Mucosa of gallbladder (tissue), 1 donor: ENCODE results near the gene HGFAC. TPM values are rescaled to one million over a fixed set of nuclear protein-coding genes. Genes with fewer than 3 reads are reported as not detected.
"Not testable (repeated sequence)": the region's sequence is repeated elsewhere in the genome, so short reads cannot be mapped to it uniquely, and the experiment has no call there.

Source experiments
- DNase-seq: peaks from one replicate; pipeline ENCODE4 v3.0.0-alpha.2; 2020; ENCODE audit warnings: low spot score
- total RNA-seq: library from RNA; stranded (reverse); gene quantifications from one replicate; pipeline ENCODE4 v1.2.1, GENCODE V29; 2021
- donor health status: DM: no; HTN: no; CAD: no.

The HGFAC gene
- total RNA-seq, 1 donor from 2014 or later = 1.9 TPM

- no peak for DNase-seq
Observed at GRCh38 chr4:3442959-3443749, 1.4 kb downstream of the HGFAC start.

GRCh38 chr4:3443750-3444309 is 2.1 kb downstream of the HGFAC start:
- DNase-seq = no peak

DNA sequence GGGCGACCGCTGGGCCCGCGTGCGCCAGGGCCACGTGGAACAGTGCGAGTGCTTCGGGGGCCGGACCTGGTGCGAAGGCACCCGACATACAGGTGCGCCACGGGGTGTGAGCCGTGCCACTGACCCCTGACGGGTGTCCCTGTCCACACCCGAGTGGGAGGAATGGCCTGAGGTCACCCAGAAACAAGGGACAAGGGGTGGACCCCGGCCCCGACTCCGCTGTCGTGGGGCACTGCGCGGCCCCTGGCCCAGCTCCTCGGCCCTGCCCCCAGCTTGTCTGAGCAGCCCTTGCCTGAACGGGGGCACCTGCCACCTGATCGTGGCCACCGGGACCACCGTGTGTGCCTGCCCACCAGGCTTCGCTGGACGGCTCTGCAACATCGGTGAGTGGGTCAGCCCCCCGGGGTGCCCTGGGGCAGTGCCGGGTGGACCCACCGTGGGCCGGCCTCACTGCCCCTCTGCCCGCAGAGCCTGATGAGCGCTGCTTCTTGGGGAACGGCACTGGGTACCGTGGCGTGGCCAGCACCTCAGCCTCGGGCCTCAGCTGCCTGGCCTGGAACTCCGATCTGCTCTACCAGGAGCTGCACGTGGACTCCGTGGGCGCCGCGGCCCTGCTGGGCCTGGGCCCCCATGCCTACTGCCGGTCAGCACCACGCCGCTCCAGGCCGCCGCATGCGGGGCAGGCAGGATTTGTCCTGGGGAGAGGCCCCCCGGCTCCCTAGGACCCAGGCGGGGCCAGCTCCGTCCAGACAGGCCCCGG is 2.8 kb downstream of the HGFAC start:
- DNase-seq = no peak

- no peak for DNase-seq
Observed at GRCh38 chr4:3445111-3445820, 3.5 kb downstream of the HGFAC start.

- no peak for DNase-seq
Observed at GRCh38 chr4:3445829-3446545, 4.2 kb downstream of the HGFAC start.

- no peak for DNase-seq
Observed at GRCh38 chr4:3446631-3447320, 5.0 kb downstream of the HGFAC start.

- DNase-seq = no peak
Observed at GRCh38 chr4:3447431-3448395, 5.9 kb downstream of the HGFAC start.

DNA sequence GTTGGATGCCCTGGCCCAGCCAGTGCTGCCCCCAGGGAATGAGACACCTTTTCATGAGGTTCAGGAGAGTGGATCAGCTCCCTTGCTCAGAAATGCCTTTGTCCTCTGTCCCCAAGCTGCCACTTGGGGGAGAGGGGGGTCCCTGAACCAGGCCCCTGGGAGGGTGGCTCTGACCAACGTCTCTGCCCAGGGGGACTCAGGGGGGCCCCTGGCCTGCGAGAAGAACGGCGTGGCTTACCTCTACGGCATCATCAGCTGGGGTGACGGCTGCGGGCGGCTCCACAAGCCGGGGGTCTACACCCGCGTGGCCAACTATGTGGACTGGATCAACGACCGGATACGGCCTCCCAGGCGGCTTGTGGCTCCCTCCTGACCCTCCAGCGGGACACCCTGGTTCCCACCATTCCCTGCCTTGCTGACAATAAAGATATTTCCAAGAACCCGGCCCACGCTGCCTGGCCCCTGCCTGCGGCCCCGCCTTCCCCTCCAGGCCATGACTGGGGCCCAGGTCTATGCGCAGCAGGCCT is 7.3 kb downstream of the HGFAC start:
- DNase-seq = no peak

DNA sequence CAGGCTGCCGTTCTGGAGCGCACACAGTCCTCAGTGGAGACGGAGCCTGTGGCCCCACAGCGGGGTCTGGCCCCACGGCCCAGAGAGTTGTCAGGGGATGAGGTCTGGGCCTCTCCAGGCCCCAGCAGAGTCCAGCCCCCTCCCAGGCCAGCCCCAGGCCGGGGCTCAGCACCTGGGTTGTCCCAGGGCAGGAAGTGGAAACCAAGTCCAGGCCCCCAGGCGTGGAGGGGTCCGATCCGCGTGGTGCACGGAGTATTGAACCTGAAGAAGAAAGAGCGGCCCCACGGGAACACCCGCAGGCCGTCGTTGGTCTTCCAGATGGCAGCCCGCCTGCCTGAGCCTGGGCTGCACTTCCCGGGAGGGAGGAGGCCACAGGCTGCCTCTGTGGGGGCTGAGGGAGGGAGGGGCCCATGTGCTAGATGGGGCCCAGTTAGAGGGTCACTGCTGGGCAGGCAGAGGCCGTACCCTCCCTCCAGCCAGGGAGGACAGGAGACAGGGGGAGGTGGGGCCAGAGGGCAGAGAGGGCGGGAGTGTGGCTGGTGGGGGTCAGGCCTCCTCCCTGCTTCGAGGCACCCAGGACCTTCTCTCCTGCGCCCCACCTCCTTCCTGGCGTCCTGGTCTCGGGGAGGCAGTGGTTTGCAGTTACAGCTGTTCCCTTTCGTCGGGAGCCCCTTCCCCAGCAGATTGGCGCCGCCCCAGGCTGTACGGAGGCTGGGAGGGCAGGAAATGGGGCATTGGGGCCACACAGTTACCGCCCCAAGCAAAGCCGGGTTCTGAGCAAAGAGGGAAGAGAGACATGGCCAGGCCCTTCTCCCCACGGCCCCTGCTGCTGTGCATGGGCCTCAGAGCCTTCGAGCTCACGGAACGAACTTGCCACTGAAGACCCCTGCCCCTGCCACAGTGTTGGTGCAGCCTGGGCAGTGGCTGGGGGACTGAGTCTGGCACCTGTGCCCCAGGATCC is 8.1 kb downstream of the HGFAC start:
- DNase-seq = no peak

DNA sequence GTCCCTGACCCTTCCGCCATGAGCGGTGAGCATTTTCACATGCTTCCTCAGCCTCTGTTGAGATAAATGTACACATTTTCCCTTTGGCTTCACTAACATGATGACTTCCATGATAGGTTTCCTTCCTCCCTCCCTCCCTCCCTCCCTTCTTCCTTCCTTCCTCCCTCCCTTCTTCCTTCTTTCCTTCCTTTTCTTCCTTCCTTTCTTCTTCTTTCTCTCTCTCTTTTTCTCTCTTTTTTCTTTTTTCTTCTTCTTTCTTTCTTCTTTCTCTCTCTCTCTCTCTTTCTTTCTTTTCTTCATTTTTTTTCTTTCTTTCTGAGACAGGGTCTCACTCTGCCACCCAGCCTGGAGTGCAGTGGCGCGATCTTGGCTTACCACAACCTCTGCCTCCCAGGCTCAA is 8.9 kb downstream of the HGFAC start:
- no peak for DNase-seq

DNA sequence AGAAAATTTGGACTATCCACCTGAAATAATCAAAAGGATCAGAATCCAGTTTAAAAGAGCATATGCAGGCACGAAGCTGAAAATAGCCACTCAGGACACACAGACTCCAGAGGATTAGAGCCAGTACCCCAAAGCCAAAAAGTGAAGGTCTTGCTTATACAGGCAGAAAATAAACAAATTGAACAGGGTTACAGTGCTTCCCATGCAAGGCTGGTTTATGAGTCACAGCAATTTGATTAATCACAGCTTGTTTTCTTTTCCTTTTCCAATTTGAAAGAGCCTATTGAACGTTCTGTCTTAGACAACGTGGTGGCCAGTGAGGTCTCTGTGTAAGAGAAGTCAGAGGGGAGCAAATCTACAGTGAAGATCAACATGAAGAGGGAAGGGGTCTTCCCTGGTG is 10.2 kb downstream of the HGFAC start:
- no peak for DNase-seq

- no peak for DNase-seq
Observed at GRCh38 chr4:3452376-3452775, 10.6 kb downstream of the HGFAC start.

GRCh38 chr4:3455596-3455995 is 13.8 kb downstream of the HGFAC start:
- not testable (repeated sequence) for DNase-seq

DNA sequence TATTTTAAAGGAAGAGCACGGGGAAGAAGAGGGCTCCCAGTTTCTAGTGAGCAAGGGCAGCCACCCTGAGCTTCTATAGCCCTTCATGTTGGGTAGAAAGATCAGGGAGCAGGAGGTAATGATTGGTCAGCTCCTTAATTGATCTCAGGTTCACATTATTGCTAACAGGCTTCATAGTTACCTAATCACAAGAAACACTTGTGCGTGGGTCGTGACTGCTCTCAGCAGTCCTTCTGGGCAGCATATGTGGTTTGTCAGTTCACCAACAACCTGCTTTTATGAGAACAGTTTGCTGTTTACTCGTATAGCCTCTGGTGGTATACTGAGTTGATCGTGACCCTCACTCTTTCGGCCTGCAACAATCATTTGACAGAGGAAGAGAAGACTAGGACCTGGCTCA is 16.6 kb downstream of the HGFAC start:
- DNase-seq = no peak

DNA sequence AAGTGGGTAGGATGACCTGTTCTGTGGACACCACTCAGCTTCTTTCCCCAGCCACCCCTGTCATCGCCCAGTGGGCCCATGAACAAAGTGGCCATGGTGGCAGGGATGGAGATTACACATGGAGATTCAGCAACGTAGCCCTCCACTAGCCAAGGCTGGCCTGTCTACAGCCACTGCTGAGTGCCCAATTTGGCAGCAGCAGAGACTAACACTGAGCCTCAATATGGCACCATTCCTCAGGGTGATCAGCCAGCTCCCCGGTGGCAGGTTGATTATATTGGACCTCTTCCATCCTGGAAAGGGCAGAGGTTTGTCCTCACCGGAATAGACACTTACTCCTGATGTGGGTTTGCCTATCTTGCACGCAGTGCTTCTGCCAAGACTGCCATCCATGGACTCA is 17.4 kb downstream of the HGFAC start:
- not testable (repeated sequence) for DNase-seq

DNA sequence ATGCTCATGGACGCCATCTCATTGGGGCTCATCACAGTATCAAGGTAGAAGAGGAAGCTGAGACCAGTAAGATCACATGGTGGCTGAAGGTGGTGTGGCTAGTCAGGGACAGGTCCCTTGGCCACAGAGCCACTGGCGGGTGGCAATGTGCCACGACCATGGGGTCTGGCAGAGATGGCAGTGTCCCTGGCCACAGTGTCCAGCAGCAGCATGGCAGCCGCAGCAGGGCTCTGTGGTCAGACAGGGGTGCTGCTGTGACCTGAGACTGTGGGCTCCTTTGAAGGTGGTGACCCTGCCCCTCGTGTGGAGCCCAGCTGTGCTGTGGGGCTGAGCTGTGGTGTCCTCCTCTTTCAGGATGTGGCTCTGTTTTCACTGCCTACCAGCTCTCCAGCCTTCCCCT is 19.2 kb downstream of the HGFAC start:
- no peak for DNase-seq

DNA sequence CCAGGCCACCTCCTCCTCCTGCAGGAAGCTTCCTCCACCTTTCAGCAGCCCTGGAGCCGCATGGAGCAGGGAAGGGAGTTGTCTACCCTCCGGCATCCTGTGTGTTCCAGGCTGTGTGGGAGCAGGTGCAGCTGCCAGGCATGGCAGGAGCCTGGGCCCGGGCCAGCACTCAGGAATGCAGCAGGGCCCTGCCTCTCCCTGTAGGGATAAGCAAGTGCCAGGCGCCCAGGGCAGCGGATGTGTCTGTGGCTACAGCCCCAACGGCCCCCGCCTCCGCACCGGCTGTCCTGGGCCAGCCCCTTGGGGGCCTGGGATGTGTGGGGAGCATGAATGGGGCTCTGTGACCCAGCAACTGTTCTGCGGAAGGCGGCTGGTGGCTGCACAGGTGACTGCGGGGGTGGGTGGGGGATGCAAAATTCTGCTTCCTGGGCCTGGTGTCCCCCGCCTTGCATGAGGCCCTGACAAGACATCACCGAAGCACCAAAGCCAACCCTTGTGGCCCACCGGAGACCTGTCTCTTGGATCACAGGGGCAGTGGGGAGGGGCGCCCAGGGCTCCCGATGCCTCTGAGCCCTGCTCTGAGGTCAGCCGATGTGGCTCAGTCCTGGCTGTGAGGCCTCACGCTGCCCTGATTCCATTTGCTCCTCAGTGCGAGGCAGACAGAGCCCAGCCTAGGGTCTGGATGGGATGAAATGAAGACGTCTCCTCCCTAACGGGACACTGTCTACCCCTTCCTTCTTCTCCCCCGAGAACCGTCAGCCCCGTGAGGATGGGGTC is 19.9 kb downstream of the HGFAC start:
- peak; percentile 89 for DNase-seq
